GM23248 (cell line): ENCODE measurements around the gene SBNO2. TPM values are rescaled to one million over a fixed set of nuclear protein-coding genes. Genes with fewer than 3 reads are reported as not detected.

Source experiments
- DNase-seq: peaks from one replicate; pipeline ENCODE4 v3.0.0-alpha.2; 2015
- H2AFZ ChIP-seq: fragments of 200-600 bp; sonication (generic); 2 replicates; pipeline ENCODE4 v1.6.1; 2016; ENCODE audit warnings: antibody characterized with exemption
- H3F3A ChIP-seq: fragments of 200-600 bp; sonication (generic); 2 replicates; pipeline ENCODE4 v1.6.1; 2016; ENCODE audit warnings: mild to moderate bottlenecking, antibody characterized with exemption, mixed run types; ENCODE audit not compliant: insufficient read depth
- H3K27ac ChIP-seq: fragments of 200-600 bp; sonication (generic); 2 replicates; pipeline ENCODE4 v1.5.1; 2016; ENCODE audit warnings: mild to moderate bottlenecking
- H3K27me3 ChIP-seq: fragments of 200-600 bp; sonication (generic); replicated peaks from 2 replicates; pipeline ENCODE4 v1.6.1; 2016; ENCODE audit warnings: mild to moderate bottlenecking; ENCODE audit not compliant: insufficient read depth
- H3K36me3 ChIP-seq: fragments of 200-600 bp; sonication (generic); 2 replicates; pipeline ENCODE4 v1.6.1; 2016; ENCODE audit warnings: low read depth, mild to moderate bottlenecking
- H3K4me1 ChIP-seq: fragments of 200-600 bp; sonication (generic); 2 replicates; pipeline ENCODE4 v1.6.1; 2016; ENCODE audit warnings: mild to moderate bottlenecking; ENCODE audit not compliant: insufficient read depth
- H3K4me2 ChIP-seq: fragments of 200-600 bp; sonication (generic); one replicate; pipeline ENCODE4 v1.6.1; 2016; ENCODE audit warnings: mild to moderate bottlenecking; ENCODE audit not compliant: unreplicated experiment
- H3K4me3 ChIP-seq: fragments of 200-600 bp; sonication (generic); 2 replicates; pipeline ENCODE4 v1.5.1; 2016; ENCODE audit warnings: mild to moderate bottlenecking
- H3K79me2 ChIP-seq: fragments of 200-600 bp; sonication (generic); 2 replicates; pipeline ENCODE4 v1.6.1; 2016; ENCODE audit warnings: mild to moderate bottlenecking; ENCODE audit not compliant: insufficient read depth
- H3K9ac ChIP-seq: fragments of 200-600 bp; sonication (generic); 2 replicates; pipeline ENCODE4 v1.6.1; 2016; ENCODE audit warnings: mild to moderate bottlenecking
- H3K9me2 ChIP-seq: fragments of 200-600 bp; sonication (generic); 2 replicates; pipeline ENCODE4 v1.6.1; 2016; ENCODE audit warnings: mixed run types, mild to moderate bottlenecking, moderate library complexity; ENCODE audit not compliant: insufficient read depth
- H3K9me3 ChIP-seq: fragments of 200-600 bp; sonication (generic); one replicate; pipeline ENCODE4 v1.6.1; 2017; ENCODE audit warnings: low read depth
- H4K20me1 ChIP-seq: fragments of 200-600 bp; sonication (generic); 2 replicates; pipeline ENCODE4 v1.6.0; 2016; ENCODE audit not compliant: insufficient read depth
- EZH2 ChIP-seq: fragments of 200-600 bp; sonication (generic); IDR thresholded peaks from 2 replicates; pipeline ENCODE4 v1.6.1; 2018; ENCODE audit warnings: antibody characterized with exemption, mild to moderate bottlenecking; ENCODE audit not compliant: insufficient read depth, poor library complexity, severe bottlenecking
- EZH2phosphoT487 ChIP-seq: fragments of 200-600 bp; sonication (generic); IDR thresholded peaks from 2 replicates; pipeline ENCODE4 v1.6.1; 2018; ENCODE audit warnings: antibody characterized with exemption, moderate library complexity, mild to moderate bottlenecking, low read depth; ENCODE audit not compliant: insufficient read depth
- WGBS, 2 experiments: methylation state at CpG; one replicate each; pipeline ENCODE4 v1.1.6; 2015 to 2017; ENCODE audit warnings: low lambda C conversion rate in 2 of 2, low coverage in 1 of 2; ENCODE audit errors: missing lambda C conversion rate in 2 of 2; 5-methylcytosine and 5-hydroxymethylcytosine counted together
- in situ Hi-C: fragments of 300-500 bp; cut with MboI; formaldehyde crosslinking; loops from 2 replicates; pipeline ENCODE4 v1.15.0; 2020
- polyA plus RNA-seq: library from polyadenylated mRNA; unstranded; fragments of >200 nt; fragmentation: Nextera tagmentation; extraction: Ambion mirVana; gene quantifications from 2 replicates; pipeline ENCODE4 v1.2.1, GENCODE V29; 2016
- total RNA-seq: library from RNA; depleted of rRNA; stranded (reverse); fragments of >200 nt; shearing (Covaris generic); gene quantifications from 2 replicates; pipeline ENCODE4 v1.2.3, GENCODE V29; 2014

Gene SBNO2
- total and polyA plus RNA-seq, 2 experiments from 2014 or later = 7.5 to 70.4 TPM

DNA sequence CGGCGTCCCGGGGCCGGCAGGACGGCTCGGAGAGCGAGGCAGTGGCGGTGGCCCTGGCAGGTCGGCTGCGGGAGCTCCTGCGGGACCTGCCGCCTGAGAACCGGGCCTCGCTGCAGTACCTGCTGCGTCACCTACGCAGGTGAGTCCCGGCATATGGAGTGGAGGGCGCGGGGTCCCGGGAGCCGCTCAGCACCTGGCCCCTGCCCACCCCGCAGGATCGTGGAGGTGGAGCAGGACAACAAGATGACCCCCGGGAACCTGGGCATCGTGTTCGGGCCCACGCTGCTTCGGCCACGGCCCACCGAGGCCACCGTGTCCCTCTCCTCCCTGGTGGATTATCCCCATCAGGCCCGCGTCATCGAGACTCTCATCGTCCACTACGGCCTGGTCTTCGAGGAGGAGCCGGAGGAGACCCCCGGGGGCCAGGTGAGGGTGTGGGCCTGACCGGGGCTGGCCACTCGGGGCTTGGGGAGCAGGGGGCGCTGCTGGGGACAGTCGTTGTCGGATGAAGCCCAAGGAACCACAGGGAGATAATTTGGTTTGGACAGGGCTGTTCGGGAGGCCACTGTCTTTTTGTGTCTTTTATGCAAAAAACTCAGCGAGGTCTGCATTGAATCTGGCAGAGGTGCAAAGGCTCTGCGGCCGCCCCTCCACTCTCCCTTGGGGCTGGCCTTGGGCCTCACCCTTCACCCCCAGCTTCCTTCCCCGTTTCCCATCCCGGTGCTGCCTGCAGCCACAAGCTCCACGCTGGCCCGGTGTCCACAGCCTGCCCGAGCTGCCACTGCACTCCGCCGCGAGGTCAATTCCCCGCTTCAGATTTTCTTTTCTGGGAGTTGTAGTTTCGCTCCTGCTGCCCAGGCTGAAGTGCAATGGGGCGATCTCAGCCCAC lies 90.9 kb downstream of the SBNO2 start:
- no peak for DNase-seq
- TF ChIP-seq EZH2 = no peak
- no peak for TF ChIP-seq EZH2phosphoT487
- H3K27ac ChIP-seq = no peak overlapping the region
- no peaks in the 10 kb centered on the region for H3K36me3 ChIP-seq
- no peaks in the 10 kb centered on the region for H3K27me3 ChIP-seq
- no peaks in the 10 kb centered on the region for H3K79me2 ChIP-seq
- WGBS, 2 experiments = 84% methylated on average over 49 to 59 of the region's 59 CpGs
- no peaks in the 10 kb centered on the region for H3K9me3 ChIP-seq
- no peaks in the 10 kb centered on the region for H3F3A ChIP-seq
- no peak overlapping the region for H2AFZ ChIP-seq
- H4K20me1 ChIP-seq = no peaks in the 10 kb centered on the region
- no peak overlapping the region for H3K4me2 ChIP-seq
- H3K4me1 ChIP-seq = no peaks in the 10 kb centered on the region
- no peak overlapping the region for H3K9ac ChIP-seq
- in situ Hi-C loops = no loop called here
- no peak overlapping the region for H3K4me3 ChIP-seq
- no peaks in the 10 kb centered on the region for H3K9me2 ChIP-seq

GRCh38 chr19:1082165-1082927 lies 91.7 kb downstream of the SBNO2 start:
- Histone ChIP-seq H3K4me1 (no peaks in the 10 kb centered on the region), H3K27me3 (no peaks in the 10 kb centered on the region), H2AFZ (no peak overlapping the region), H3K9me2 (no peaks in the 10 kb centered on the region), H3K9me3 (no peaks in the 10 kb centered on the region), H3F3A (no peaks in the 10 kb centered on the region), H3K9ac (no peak overlapping the region), H4K20me1 (no peaks in the 10 kb centered on the region), H3K36me3 (no peaks in the 10 kb centered on the region), H3K79me2 (no peaks in the 10 kb centered on the region), H3K4me2 (no peak overlapping the region), H3K27ac (no peak overlapping the region), H3K4me3 (no peak overlapping the region)
- DNase-seq = peak; percentile 40
- no peak for TF ChIP-seq EZH2phosphoT487
- TF ChIP-seq EZH2 = no peak
- in situ Hi-C loops = no loop called here
- WGBS, 2 experiments = 44 to 68% methylated on average over 10 to 42 of the region's 51 CpGs

DNA sequence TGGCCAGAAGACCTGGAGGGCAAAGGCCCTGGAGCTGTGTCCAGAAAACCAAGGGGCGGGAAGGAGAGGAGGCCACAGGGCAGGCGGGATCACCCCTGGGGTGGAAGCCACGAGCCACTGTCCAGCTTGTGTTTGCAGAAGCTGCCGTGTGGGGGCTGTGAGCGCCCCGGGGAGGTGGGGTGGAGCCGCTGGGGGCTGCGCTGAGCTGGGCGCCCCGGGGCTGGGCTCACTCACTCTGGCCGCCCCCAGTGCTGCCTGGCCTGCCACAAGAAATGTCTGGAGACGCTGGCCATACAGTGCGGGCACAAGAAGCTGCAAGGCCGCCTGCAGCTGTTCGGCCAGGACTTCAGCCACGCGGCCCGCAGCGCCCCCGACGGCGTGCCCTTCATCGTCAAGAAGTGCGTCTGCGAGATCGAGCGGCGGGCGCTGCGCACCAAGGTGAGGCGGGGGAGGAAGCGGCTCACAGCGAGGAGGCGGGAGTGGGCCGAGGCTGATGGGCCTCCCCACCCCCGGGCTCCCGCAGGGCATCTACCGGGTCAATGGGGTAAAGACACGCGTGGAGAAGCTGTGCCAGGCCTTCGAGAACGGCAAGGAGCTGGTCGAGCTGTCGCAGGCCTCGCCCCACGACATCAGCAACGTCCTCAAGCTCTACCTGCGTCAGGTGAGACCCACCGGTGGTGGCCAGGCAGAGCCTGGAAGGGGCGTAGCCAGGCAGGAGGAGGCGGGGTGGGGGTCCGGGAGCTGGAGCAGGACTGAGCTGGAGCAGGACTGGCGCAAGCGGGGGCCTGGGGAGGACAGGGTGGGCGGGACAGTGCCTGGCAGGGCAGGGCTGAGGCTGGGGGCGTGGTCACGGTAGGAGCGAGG lies 92.5 kb downstream of the SBNO2 start:
- Histone ChIP-seq H3K4me3 (no peak overlapping the region), H3K9ac (no peak overlapping the region), H4K20me1 (no peaks in the 10 kb centered on the region), H3K4me1 (no peaks in the 10 kb centered on the region), H3K9me2 (no peaks in the 10 kb centered on the region), H2AFZ (no peak overlapping the region), H3K27ac (no peak overlapping the region), H3K27me3 (no peaks in the 10 kb centered on the region), H3F3A (no peaks in the 10 kb centered on the region), H3K4me2 (no peak overlapping the region), H3K36me3 (no peaks in the 10 kb centered on the region), H3K79me2 (no peaks in the 10 kb centered on the region), H3K9me3 (no peaks in the 10 kb centered on the region)
- no peak for DNase-seq
- 80 to 88% methylated on average over 43 to 58 of the region's 58 CpGs for WGBS, 2 experiments
- no peak for TF ChIP-seq EZH2phosphoT487
- TF ChIP-seq EZH2 = no peak
- in situ Hi-C loops = no loop called here
